Measurements from ENCODE around the gene ITGB3.

ITGB3 gene

DNA sequence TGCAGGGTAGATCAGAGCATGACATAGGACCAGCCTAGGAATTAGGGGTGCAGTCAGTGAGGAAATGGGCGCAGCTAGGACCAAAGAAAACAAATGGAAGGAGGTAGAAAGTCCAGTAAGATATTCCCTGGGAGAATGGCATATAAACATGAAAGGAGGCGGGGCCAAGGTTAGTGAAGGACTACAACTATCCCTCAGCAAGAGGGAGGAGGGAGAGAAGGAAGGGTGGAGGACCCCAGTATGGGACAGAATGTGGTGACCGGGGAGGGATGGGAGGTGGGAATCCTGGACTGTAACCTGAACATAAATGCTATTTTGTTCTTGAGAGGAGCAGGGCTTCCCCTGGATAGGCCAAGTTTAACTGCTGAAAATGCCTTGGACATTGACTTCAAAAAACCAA lies 22.8 kb downstream of the ITGB3 start:
- DNase-seq (ENCODE audit: low read depth): no peak

DNA sequence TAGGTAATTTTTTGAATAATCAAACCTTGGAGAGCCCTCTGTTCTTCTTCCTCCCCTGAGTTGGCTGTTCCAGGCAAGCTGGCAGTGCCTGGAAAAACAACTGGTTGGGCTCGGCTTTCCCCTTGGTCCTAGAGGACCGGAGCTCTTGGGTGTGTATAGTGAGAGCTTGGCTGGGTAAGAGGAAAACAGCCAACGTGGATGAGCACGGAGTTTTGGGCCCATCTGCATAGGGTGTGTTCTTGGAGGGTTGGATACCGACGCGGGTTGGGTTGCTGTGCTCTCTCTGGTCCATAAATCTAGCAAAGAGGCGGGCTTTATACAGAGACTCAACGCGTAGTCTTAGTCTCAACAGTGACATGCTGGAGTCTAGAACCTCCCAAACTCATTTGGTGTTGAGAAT lies 23.2 kb downstream of the ITGB3 start:
- no peak for DNase-seq (ENCODE audit: low read depth)

DNA sequence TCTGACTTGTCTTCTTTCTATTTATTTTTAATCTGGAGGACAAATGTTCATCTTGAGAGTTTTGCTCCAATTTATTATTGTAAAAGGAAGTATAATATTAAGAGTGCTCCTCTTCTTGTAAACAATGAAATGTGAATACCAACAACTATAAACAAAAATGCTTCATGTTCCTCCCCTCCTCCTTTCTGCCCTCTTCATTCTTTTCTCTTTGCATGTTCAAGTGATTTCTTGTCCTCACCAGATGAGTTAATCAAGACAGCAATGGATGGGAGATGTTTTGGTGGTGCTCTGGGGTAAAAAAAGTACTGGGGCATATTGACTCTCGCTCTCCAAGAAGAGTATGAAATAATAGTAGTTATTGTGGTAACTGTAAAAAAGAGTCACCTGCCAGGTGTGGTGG lies 24.3 kb downstream of the ITGB3 start:
- no peak for DNase-seq (ENCODE audit: low read depth)

DNA sequence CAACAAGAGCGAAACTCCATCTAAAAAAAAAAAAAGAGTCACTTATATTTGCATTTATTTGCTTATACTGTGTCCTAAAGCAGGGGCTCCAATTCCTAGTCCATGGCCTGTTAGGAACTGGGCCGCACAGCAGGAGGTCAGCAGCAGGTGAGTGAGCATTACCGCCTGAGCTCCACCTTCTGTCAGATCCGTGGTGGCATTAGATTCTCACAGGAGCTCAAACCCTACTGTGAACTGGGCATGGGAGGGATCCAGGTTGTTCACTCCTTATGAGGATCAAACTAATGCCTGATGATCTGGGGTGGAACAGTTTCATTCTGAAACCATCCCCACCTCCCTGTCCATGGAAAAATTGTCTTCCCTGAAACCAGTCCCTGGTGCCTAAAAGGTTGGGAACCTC lies 24.9 kb downstream of the ITGB3 start:
- DNase-seq (ENCODE audit: low read depth): no peak

DNA sequence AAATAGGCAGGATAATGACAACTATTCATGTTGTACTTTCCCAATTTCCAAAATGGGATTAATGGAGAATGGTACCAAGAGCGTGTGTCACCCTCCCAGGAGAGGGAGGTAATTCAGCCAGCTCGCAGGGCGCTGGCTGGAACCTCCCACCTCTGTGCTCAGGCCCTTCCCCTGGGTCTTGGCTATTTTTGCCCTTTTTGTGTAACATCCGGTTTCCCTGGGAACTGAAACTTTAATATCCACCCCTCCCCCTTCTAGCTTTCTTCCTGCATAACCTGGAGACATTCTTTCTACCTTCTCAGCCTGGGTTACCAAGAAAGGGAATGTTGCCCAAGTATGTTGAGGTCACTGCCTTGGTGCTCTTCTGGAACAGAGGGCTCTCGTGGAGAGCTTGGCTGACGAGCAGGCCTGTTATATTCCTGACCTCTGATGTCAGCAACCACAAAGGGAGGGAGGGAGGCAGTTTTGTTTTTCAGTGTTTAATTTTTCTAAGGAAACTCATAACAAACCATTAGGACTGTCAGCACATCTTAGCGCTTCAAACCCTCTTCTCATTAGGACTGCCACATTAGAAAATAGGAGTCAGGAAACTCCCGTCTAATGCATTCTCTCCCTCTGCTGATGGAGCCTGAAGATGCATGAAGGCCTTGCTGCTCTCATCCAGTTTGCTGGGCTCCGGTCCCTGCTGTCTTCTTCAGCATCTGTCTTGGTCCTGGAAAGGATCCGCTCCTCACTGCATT lies 25.6 kb downstream of the ITGB3 start:
- no peak for DNase-seq (ENCODE audit: low read depth)

DNA sequence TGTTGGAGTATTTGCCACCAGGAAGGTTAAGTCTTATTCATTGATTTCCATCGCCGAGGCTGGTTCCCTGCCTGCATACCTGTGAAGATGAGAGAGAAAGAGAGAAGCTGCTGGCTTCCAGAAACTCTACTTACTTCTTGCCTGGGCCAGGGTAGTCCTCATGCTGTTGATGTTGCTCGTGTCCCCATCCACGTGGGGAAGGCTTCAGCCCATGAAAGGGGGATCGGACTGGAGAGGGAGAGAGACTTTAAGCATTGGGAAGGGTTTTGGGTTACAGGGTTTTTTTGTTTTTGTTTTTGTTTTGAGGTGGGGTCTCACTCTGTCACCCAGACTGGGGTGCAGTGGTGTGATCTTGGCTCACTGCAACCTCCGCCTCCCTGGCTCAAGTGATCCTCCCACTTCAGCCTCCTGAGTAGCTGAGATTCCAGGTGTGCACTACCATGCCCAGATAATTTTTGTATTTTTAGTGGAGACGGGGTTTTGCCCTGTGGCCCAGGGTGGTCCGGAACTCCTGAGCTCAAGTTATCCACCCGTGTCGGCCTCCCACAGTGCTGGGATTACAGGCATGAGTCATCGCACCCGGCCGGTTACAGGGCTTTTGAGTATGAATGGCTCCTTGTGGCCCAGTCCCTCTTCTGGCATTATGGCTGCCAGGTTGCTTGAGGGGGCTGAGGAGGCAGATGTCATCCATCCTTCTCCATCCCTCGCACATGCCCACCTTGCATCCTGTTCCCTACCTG lies 26.6 kb downstream of the ITGB3 start:
- DNase-seq (ENCODE audit: low read depth): no peak

DNA sequence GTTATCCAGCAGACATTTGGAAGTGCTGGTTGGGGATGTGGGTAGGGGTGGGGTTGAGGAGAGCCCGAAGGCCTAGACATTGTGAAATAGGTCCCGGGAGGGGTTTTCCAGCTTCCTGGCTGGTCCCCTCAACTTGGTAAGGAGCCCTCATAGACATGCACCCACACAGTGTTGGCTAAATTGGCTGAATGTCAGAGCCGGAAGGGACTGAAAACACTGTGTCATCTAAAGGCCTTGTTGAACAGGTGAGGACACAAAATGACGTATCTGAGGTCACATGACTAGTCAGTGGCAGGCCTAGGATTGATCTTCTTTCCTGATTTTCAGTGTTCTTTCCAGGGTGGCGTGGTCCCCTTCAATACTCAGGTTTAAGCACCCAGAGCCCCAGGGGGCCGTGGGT lies 27.6 kb downstream of the ITGB3 start:
- DNase-seq (ENCODE audit: low read depth): no peak

DNA sequence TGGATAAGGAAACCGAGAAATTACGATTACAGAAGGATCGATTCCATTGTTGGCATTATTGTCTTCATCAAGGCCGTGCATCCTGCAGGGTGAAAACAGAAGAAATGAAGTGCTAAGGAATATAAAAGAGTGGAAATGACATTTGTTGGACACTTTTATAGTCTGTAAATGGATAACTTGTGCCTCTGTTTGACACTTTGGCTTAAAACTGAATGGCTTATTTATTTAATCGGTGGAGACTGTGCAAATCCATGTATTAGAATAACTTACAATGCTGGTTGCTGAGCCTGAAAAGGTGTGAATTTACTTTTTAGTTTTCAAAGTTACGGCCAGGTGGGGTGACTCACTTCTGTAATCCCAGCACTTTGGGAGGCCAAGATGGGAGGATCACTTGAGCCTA lies 31.4 kb downstream of the ITGB3 start:
- DNase-seq (ENCODE audit: low read depth): no peak

DNA sequence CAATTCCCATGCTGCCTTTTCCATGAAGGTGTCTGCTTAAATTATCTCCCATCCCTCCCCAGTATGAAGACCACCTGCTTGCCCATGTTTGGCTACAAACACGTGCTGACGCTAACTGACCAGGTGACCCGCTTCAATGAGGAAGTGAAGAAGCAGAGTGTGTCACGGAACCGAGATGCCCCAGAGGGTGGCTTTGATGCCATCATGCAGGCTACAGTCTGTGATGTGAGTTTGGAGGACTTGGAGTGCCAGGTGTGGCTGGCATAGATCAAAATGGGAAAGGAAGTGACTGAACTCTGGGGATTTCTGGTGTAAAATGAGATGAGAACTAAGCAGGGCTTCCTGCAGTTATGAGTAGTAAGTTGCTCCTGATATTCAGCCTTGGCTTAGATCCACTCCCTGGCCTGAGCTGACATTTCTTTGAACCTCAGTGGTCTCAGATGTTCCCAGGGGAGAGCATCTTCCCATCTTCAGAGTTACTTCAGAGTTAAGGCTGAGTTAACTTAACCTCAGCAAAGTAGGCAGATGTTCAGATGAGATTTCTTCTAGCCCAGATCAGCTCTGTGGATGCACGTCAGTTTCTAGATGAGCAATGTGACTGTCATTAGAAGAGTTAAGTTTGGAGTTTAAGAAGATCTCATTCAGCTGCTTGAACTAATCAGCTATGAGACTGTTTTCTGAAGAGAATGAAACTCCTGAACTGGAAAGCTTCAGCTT lies 32.7 kb downstream of the ITGB3 start:
- no peak for DNase-seq (ENCODE audit: low read depth)

DNA sequence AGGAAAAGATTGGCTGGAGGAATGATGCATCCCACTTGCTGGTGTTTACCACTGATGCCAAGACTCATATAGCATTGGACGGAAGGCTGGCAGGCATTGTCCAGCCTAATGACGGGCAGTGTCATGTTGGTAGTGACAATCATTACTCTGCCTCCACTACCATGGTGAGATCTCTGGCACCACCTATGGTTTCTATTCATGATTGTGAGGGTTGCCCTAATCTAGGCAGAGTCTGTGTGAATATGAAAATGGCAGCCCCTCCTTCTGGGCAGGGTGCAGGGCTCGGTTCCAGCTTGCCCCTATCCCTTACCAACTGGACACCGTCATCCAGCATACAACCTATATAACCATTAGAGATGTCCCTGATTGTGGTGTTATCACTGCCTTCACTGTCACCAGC lies 33.4 kb downstream of the ITGB3 start:
- DNase-seq (ENCODE audit: low read depth): no peak

DNA sequence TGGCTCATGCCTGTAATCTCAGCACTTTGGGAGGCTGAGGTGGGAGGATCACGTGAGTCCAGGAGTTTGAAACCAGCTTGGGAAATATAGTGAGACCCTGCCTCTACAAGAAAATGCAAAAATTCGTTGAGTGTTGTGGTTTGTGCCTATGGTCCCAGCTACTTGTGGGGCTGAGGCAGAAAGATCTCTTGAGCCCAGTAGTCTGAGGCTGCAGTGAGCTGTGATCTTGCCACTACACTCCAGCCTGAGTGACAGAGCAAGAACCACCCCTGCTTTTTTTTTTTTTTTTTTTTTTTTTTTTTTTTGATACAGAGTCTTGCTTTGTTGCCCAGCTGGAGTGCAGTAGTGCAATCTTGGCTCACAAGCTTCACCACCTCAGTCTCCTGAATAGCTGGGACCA lies 34.0 kb downstream of the ITGB3 start:
- no peak for DNase-seq (ENCODE audit: low read depth)

DNA sequence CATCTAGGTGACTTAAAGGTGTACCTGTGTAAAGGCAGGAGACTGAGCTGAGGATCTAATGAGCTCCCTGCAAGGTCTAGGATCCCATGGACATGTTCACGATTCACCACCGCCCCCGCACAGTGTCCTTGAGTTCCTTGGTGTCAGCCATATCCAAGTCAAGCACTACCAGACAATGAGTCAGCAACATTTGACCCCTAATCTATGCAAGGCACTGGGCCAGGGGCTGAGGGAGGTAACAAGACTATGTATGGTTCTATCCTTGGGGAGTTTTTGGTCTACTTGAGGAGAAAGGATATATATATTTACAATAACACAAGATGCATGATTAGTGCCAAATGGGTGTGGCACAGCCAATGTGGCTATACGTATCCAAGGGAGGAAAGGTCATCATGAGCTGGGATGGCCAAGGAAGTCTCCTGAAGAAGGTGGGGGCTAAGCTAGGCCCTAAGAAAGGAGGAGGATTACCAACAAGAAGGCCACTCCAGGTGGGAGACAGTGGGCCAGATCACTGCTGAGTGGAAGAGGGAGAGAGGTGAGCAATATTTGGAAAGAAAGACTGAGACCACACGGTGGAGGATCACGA lies 35.0 kb downstream of the ITGB3 start:
- no peak for DNase-seq (ENCODE audit: low read depth)

DNA sequence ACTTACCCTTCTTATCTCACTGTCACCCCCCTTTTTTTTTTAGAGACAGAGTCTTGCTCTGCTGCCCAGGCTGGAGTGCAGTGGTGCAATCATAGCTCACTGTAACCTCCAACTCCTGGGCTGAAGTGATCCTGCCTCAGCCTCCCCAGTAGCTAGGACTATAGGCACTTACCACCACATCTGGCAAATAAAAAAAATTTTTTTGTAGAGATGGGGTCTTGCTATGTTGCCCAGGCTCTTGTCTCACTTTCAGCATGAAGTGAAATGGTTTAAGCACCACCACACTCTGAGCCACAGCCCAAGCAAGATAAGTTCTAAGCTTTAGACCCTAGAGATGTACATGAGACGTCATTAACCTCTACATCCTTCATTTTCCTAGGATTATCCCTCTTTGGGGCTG lies 35.7 kb downstream of the ITGB3 start:
- DNase-seq (ENCODE audit: low read depth): no peak

DNA sequence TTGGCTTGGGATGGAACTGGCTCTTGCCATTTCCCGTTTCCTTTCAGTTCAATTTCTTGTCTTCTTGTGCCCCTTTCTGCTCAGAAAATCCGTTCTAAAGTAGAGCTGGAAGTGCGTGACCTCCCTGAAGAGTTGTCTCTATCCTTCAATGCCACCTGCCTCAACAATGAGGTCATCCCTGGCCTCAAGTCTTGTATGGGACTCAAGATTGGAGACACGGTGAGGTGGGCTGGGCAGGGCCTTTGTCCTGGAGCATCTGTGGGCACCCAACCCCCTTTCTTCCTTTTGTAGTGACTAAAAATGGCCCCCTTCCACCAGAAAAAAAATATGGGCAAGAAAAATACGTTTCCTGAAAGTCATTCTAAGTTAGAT lies 37.2 kb downstream of the ITGB3 start:
- DNase-seq (ENCODE audit: low read depth): no peak

DNA sequence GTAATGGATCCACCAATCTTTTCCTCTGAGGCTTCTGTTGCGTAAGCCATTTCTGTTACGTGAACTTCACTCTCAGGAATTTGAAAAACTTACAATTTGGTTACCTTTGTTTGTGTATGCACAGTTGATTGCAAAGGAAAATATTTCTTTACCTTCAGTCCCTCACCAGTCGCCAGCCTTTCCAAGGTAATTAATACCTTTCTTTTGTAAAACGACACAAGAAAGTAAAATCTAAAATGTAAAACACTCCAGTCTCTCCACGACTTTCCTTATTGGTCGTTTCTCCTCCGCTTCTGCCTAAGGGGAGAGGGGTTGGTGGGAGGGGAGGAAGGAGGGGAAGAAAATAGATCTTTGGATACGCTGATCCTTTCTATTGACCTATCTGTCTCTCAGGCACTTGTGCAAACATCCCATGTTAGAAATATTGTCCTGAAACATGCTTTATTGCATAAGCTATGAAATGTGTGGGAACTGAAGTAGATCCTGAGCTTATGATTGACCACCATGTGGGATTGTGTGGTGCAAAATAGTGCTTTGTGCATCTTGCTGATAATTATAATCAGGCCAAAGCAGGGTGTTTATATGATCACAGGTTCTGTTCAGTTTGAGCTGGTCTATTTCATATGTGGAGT lies 37.7 kb downstream of the ITGB3 start:
- DNase-seq (ENCODE audit: low read depth): no peak

DNA sequence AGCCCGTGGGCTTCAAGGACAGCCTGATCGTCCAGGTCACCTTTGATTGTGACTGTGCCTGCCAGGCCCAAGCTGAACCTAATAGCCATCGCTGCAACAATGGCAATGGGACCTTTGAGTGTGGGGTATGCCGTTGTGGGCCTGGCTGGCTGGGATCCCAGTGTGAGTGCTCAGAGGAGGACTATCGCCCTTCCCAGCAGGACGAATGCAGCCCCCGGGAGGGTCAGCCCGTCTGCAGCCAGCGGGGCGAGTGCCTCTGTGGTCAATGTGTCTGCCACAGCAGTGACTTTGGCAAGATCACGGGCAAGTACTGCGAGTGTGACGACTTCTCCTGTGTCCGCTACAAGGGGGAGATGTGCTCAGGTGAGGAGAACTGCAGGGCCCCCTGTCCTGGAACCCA lies 38.6 kb downstream of the ITGB3 start:
- no peak for DNase-seq (ENCODE audit: low read depth)

DNA sequence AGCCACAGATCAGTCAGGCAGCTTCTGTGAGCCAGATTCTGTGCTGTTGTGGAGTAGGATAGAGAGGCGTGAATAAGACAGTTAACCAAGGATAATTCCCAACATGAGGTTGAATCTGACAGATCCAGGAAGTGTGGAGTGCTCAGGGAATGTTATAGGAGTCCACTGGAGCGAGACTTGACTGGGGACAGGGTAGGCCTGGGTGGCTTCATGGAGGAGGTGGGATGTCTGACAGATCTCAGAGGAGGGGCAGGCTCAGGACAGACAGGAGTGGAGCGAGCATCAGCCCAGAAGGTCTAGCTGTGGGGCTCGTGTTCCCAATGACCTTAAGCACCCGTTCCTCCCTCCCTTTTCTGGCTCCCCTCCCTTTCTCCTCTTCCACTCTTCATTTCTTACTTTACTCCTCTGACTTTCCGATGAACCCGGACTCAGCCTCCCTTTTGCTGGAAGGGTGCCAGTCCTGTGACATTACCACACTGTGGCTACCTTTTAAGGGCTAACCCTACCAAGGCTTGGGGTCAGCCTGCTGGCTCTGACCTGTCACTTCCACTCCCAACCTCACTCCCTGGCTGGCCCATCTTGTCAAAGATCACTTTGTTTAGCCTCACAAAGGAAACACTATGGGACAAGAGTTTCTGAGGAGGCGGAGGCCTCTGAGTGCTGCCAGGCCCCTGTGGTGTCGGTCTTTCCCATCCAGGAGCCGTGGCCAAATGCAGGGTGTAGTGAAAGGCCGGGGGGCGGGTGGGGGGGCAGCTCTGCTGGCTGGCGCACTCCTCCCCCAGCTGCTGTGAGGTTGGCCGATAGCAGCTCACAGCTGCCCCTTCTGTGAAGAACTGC lies 41.6 kb downstream of the ITGB3 start:
- DNase-seq (ENCODE audit: low read depth): no peak

DNA sequence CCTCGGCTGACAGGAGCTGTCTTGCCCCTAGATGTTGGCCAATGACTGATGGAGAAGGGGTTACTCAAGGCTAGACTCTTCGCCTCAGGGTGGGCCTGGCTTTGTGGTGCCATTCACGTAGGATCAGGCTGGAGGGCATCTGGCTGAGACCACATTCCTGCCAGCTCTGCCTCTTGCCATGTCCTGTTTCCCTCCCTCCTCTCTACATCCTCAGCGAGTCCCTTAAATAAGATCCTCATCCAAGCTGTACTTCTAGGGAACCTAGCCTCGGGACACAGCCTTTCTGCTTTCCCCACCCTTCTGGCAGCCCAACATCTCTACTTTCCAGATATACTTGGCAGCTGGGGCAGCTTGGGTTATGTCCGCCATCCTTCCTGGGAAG lies 42.2 kb downstream of the ITGB3 start:
- no peak for DNase-seq (ENCODE audit: low read depth)

DNA sequence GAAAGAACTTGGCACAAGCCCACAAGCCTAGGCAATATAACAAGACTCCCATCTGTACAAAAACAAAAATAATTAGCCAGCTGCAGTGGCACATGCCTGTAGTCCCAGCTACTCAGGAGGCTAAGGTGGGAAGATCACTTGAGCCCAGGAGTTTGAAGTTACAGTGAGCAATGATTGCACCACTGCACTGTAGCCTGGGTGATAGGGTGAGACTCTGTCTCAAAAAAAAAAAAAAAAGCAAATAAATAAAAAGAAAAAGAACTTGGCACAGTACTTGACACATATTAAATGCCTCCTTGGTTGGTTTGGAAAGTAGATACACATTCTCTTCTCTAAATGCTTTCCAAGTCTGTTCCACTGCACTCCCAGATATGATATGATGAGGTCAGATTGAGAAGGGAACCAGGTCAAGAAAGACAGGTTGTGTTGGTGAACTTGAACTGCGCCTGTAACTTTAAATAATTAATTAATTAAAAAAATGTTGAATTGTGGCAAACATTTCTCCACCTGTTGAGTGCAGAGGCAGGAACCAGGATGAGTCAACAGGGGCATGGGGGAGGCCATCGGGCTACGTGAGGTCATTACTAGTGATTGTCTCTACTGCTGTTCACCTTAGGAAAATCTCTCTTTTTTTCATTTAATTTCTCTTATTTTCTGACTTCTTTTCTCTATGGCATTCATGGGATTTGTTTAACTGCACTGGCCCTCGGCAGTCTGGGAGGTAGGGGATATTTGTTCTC lies 44.2 kb downstream of the ITGB3 start:
- no peak for DNase-seq (ENCODE audit: low read depth)

DNA sequence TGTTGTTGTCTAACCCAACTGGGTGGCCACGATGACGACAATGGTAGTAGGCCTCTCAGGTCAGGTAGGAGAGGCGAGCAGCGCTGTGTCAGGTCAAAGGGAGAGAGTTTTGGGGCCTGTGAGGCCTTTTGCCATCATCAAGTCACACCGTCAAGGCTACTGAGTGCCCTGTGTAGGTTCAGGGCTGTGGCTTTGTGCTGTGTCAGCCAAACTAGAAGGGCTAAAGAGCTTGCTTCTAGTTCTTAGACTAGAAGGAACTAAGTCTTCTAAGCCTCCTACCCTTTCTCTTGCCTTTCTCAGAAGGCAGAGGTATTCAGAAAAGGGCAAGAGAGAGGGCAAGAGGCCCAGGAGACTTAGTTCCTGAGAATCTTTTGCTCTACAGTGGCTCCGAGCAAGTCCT lies 45.1 kb downstream of the ITGB3 start:
- no peak for DNase-seq (ENCODE audit: low read depth)

All from stimulated activated CD8-positive, alpha-beta memory T cell treated with anti-CD3 and anti-CD28 coated beads, Interleukin-12 subunit alpha, Interleukin-12 subunit beta, amount 100 ng/mL, for 4 hours (primary cell).